Cardiac muscle cell (in vitro differentiated cells and primary cell): ENCODE data around the gene SPATA20. TPM values are rescaled to one million over a fixed set of nuclear protein-coding genes. Genes with fewer than 3 reads are reported as not detected.

Source experiments
- DNase-seq, 2 donors: peaks; one replicate each; pipeline versions ENCODE4 v3.0.0 to v3.0.0-alpha.2; 2010 to 2017; ENCODE audit warnings: low read depth in 1 of 2, low spot score in 1 of 2
- H3K27ac ChIP-seq: fragments of 200-600 bp; sonication (generic); 2 replicates; pipeline ENCODE4 v1.5.1; 2016
- H3K27me3 ChIP-seq: fragments of 200-600 bp; sonication (generic); 2 replicates; pipeline ENCODE4 v1.6.0; 2016; ENCODE audit warnings: control low read depth
- H3K36me3 ChIP-seq: fragments of 200-600 bp; sonication (generic); 2 replicates; pipeline ENCODE4 v1.5.1; 2016; ENCODE audit warnings: control low read depth
- H3K4me1 ChIP-seq: fragments of 200-600 bp; sonication (generic); 2 replicates; pipeline ENCODE4 v1.8.1; 2017; ENCODE audit warnings: low read depth, mild to moderate bottlenecking, mixed run types
- H3K4me3 ChIP-seq: fragments of 200-600 bp; sonication (generic); 2 replicates; pipeline ENCODE4 v1.5.1; 2016; ENCODE audit warnings: mild to moderate bottlenecking
- H3K9me3 ChIP-seq: fragments of 200-600 bp; sonication (generic); 2 replicates; pipeline ENCODE4 v1.5.1; 2017; ENCODE audit warnings: low read depth, mild to moderate bottlenecking, control low read depth
- CTCF ChIP-seq: IDR thresholded peaks from 2 replicates; pipeline ENCODE4 v1.5.1; 2012; ENCODE audit warnings: low read depth, mild to moderate bottlenecking, low read length
- polyA plus RNA-seq: library from polyadenylated mRNA; unstranded; fragments of >200 nt; fragmentation: Nextera tagmentation; extraction: Ambion mirVana; gene quantifications from 2 replicates; pipeline ENCODE4 v1.2.1, GENCODE V29; 2016
- total RNA-seq: library from RNA; depleted of rRNA; stranded (reverse); fragments of >200 nt; gene quantifications from 2 replicates; pipeline ENCODE4 v1.2.3, GENCODE V29; 2016

SPATA20 gene
- total and polyA plus RNA-seq, 2 experiments from 2014 or later: 103 to 216 TPM

GRCh38 chr17:50511058-50511457, 35.9 kb upstream of the SPATA20 start:
- TF ChIP-seq CTCF: no peak
- Histone ChIP-seq H3K4me3 (no peak overlapping the region), H3K27me3 (no peaks in the 10 kb centered on the region), H3K27ac (peak overlapping the region; percentile 66), H3K9me3 (no peaks in the 10 kb centered on the region), H3K4me1 (peaks cover 24% of the 10 kb centered on the region), H3K36me3 (no peaks in the 10 kb centered on the region)
- DNase-seq: peak; percentile 20 to 36

DNA sequence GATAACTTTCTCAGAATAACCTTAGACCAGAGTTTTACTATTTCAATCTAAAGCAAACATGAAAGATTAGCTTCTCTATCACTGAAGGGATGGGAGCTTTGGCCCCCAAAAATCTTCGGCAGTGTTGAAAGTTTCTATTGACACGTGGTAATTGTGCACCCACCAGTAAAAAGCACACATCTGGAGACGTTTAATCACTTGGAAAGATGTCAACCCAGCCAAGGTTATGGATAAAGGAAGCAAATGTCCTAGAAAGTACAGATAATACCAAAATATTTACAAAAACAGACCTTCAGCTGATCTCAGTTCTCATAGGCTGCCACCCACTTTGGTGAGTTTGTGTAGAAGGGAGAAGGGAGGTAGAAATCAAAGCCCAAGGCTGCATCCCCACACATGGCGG, 33.5 kb upstream of the SPATA20 start:
- peaks cover 25% of the 10 kb centered on the region for H3K4me1 ChIP-seq

DNA sequence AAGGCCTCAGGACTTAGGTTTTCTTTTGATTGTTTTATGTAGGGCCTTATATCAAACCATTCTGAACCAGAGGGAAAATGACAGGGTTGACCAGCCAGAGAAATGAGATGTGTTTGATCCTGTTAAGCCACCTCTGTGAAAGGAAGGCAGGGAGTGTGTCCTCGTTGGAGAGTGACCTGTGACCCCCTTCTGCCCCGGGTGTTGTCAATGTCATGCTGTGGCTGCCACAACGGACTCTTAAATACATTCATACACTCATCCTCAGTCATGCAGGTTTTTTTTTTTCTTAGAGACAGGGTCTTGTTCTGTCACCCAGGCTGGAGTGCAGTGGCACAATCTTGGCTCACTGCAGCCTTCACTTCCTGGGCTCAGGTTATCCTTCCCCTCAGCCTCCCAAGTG, 32.6 kb upstream of the SPATA20 start:
- no peak for TF ChIP-seq CTCF

More for the DNA sequence above, 33.5 kb upstream of the SPATA20 start:
- DNase-seq: no peak
- Histone ChIP-seq H3K9me3 (no peaks in the 10 kb centered on the region), H3K36me3 (no peaks in the 10 kb centered on the region), H3K4me3 (no peak overlapping the region), H3K27ac (no peak overlapping the region), H3K27me3 (no peaks in the 10 kb centered on the region)
- no peak for TF ChIP-seq CTCF

DNA sequence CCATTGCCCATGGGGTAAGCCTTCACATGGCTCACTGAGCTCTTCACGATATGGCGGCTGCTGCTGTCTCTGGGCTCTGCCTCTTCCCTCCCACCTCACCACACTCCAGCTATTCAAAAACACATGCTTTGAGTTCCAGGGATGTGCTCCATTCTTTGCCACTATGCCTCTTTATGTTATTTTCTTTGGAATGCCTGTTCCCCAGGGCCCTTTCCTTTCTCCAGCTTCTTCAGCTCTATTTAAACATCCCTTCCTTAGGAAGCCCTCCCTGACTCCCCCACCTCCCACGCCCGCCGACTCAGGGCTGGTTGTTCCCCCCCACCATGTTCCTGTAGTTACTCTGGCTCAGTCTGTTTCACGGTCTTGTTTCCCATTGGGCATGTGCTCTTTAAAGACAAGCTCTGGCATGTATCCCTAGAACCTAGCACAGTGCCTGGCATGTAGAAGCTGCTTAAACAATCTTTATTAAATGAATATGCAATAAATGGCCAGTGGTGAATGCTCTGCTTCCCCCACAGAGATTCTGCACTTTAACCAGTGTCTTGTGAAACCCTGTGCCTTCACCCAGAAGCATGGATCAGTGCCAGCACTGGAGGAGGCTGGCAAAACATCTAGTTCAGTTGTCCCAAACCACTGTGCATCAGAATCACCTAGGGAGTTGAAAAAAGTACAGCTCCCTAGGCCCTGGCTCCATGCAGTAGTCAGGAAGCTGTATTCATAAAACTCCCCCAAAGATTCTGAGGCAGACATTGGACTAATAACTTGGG, 31.9 kb upstream of the SPATA20 start:
- no peak for TF ChIP-seq CTCF
- Histone ChIP-seq H3K4me3 (no peak overlapping the region), H3K27ac (no peak overlapping the region), H3K9me3 (no peaks in the 10 kb centered on the region), H3K36me3 (no peaks in the 10 kb centered on the region), H3K27me3 (no peaks in the 10 kb centered on the region), H3K4me1 (peaks cover 25% of the 10 kb centered on the region)
- DNase-seq: peak in 1 of 2 donors; percentile 78

More for the DNA sequence above, 32.6 kb upstream of the SPATA20 start:
- Histone ChIP-seq H3K4me3 (no peak overlapping the region), H3K27ac (no peak overlapping the region), H3K36me3 (no peaks in the 10 kb centered on the region), H3K4me1 (peaks cover 25% of the 10 kb centered on the region), H3K9me3 (no peaks in the 10 kb centered on the region), H3K27me3 (no peaks in the 10 kb centered on the region)
- DNase-seq: no peak

- Histone ChIP-seq H3K27me3 (no peaks in the 10 kb centered on the region), H3K27ac (peak overlapping the region; percentile 50), H3K4me3 (no peak overlapping the region), H3K9me3 (no peaks in the 10 kb centered on the region), H3K4me1 (peaks cover 11% of the 10 kb centered on the region), H3K36me3 (no peaks in the 10 kb centered on the region)
- no peak for TF ChIP-seq CTCF
- no peak for DNase-seq
Measured at GRCh38 chr17:50517011-50517410, 30.0 kb upstream of the SPATA20 start.
